Measurements from ENCODE around the gene PADI1.

PADI1 gene

DNA sequence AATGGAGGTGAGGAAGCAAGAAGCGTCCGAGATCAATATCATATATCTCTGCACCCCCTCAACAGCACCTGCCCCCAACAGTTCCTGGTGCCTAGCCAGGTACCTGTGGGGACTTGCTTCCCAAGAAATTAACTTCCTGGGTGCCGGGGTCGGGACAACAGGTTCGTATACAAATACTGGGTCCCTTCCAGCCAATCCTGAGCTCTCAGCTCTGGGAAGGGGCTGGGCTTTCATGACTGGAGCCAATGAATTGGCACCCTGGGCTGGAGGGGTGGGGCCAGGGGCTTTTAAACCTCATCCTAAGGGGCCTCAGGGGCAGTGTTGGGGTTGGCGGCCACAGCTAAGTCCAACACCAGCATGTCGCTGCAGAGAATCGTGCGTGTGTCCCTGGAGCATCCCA lies 43.9 kb downstream of the PADI1 start, which contains the start of gene PADI3:
Gene PADI3 (plus strand): TSS at position 318 of the 400 bp plus-strand sequence. CDS start 40 bp downstream, at position 358.
- H3K4me1 ChIP-seq (ENCODE audit: insufficient read depth, low read length) = no peaks in the 10 kb centered on the region
- no peak within 1 kb of the TSS for H3K9ac ChIP-seq (ENCODE audit: low read depth, low read length)
- no peak within 1 kb of the TSS for H3K4me3 ChIP-seq (ENCODE audit: low read depth in 1 of 2, low read length in 2 of 2)
- TF ChIP-seq, protein P1, sequence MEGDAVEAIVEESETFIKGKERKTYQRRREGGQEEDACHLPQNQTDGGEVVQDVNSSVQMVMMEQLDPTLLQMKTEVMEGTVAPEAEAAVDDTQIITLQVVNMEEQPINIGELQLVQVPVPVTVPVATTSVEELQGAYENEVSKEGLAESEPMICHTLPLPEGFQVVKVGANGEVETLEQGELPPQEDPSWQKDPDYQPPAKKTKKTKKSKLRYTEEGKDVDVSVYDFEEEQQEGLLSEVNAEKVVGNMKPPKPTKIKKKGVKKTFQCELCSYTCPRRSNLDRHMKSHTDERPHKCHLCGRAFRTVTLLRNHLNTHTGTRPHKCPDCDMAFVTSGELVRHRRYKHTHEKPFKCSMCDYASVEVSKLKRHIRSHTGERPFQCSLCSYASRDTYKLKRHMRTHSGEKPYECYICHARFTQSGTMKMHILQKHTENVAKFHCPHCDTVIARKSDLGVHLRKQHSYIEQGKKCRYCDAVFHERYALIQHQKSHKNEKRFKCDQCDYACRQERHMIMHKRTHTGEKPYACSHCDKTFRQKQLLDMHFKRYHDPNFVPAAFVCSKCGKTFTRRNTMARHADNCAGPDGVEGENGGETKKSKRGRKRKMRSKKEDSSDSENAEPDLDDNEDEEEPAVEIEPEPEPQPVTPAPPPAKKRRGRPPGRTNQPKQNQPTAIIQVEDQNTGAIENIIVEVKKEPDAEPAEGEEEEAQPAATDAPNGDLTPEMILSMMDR (IDR thresholded peaks at IDR 0.05; ENCODE audit: borderline replicate concordance, extremely low read depth, low read length, poor library complexity, severe bottlenecking) = no peak
- no peak for TF ChIP-seq EZH2 (IDR thresholded peaks at IDR 0.05; ENCODE audit: borderline replicate concordance, low read depth, low read length, severe bottlenecking)
- H2AFZ ChIP-seq (ENCODE audit: low read depth, low read length) = no peak within 1 kb of the TSS
- ATAC-seq (ENCODE audit: insufficient read depth, low read depth) (no peak), DNase-seq (no peak)
- H3K27me3 ChIP-seq (ENCODE audit: insufficient read depth, low read length, poor library complexity) = peaks cover 47% of the 10 kb centered on the region
- H3K36me3 ChIP-seq (ENCODE audit: insufficient read depth, low read length) = no peaks in the 10 kb centered on the region
- H3K79me2 ChIP-seq (ENCODE audit: insufficient read depth, low read length) = no peaks in the 10 kb centered on the region
- no peaks in the 10 kb centered on the region; the same call in 1 of the 2 replicates for H4K20me1 ChIP-seq (ENCODE audit: insufficient read depth, low read length)
- H3K9me3 ChIP-seq (ENCODE audit: insufficient read depth, low read length, severe bottlenecking) = no peaks in the 10 kb centered on the region
- H3K4me2 ChIP-seq (ENCODE audit: insufficient read depth, low read length) = no peak within 1 kb of the TSS
- no peak within 1 kb of the TSS for H3K27ac ChIP-seq (ENCODE audit: low read length)

DNA sequence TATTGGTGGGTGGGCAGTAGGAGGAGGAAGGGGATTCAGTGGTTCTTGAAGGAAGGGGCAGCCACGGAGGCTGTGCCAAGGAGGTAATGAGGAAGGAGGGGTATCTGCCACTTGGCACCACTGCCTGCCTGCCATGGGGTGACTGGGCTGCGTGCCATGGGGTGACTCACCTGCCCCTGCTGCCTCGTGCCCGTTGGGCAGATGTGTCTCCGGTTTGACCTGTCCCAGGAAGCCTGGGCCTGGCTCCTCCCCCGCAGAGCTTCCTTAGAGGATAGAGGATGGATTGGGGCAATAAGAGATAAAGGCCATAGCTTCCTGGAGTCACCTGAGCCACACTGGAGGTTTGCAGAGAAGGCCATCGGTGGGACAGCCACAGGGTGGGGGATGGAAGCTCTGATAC lies 45.7 kb downstream of the PADI1 start:
- Histone ChIP-seq H3K27me3 (ENCODE audit: insufficient read depth, low read length, poor library complexity) (peaks cover 29% of the 10 kb centered on the region), H4K20me1 (ENCODE audit: insufficient read depth, low read length) (no peaks in the 10 kb centered on the region; the same call in 1 of the 2 replicates), H3K9me3 (ENCODE audit: insufficient read depth, low read length, severe bottlenecking) (no peaks in the 10 kb centered on the region), H3K79me2 (ENCODE audit: insufficient read depth, low read length) (no peaks in the 10 kb centered on the region), H3K4me3 (ENCODE audit: low read depth in 1 of 2, low read length in 2 of 2) (no peak overlapping the region), H2AFZ (ENCODE audit: low read depth, low read length) (no peak overlapping the region), H3K4me2 (ENCODE audit: insufficient read depth, low read length) (no peak overlapping the region), H3K27ac (ENCODE audit: low read length) (no peak overlapping the region), H3K4me1 (ENCODE audit: insufficient read depth, low read length) (no peaks in the 10 kb centered on the region), H3K9ac (ENCODE audit: low read depth, low read length) (no peak overlapping the region), H3K36me3 (ENCODE audit: insufficient read depth, low read length) (no peaks in the 10 kb centered on the region)
- ATAC-seq (ENCODE audit: insufficient read depth, low read depth) = no peak
- no peak for DNase-seq
- TF ChIP-seq, protein P1 (IDR thresholded peaks at IDR 0.05; ENCODE audit: borderline replicate concordance, extremely low read depth, low read length, poor library complexity, severe bottlenecking) = no peak
- no peak for TF ChIP-seq EZH2 (IDR thresholded peaks at IDR 0.05; ENCODE audit: borderline replicate concordance, low read depth, low read length, severe bottlenecking)

DNA sequence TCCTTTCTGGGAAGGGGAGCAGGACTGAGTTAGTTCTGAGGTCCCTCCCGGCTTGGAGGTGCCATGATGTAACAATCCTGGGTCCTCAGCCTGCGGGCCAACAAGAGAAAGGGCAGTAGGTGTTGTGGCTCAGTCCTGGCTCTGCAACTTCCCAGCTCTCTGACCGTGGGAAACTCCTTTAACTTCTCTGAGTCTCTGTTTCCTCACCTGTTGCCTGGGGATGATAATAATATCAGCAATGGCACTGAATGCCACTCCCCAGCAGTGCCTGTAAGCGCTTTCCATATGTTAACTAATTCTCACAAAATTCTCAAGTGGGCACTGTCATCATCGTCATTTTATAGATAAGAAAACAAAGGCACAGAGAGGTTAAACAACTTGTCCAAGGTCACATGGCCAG lies 46.3 kb downstream of the PADI1 start:
- H3K9me3 ChIP-seq (ENCODE audit: insufficient read depth, low read length, severe bottlenecking) = no peaks in the 10 kb centered on the region
- no peaks in the 10 kb centered on the region for H3K36me3 ChIP-seq (ENCODE audit: insufficient read depth, low read length)
- ATAC-seq (ENCODE audit: insufficient read depth, low read depth) (no peak), DNase-seq (no peak)
- H2AFZ ChIP-seq (ENCODE audit: low read depth, low read length) = no peak overlapping the region
- peaks cover 25% of the 10 kb centered on the region for H3K27me3 ChIP-seq (ENCODE audit: insufficient read depth, low read length, poor library complexity)
- H3K79me2 ChIP-seq (ENCODE audit: insufficient read depth, low read length) = no peaks in the 10 kb centered on the region
- H3K4me2 ChIP-seq (ENCODE audit: insufficient read depth, low read length) = no peak overlapping the region
- no peaks in the 10 kb centered on the region for H3K4me1 ChIP-seq (ENCODE audit: insufficient read depth, low read length)
- H3K4me3 ChIP-seq (ENCODE audit: low read depth in 1 of 2, low read length in 2 of 2) = no peak overlapping the region
- TF ChIP-seq, protein P1 (IDR thresholded peaks at IDR 0.05; ENCODE audit: borderline replicate concordance, extremely low read depth, low read length, poor library complexity, severe bottlenecking) = no peak
- H3K27ac ChIP-seq (ENCODE audit: low read length) = no peak overlapping the region
- H3K9ac ChIP-seq (ENCODE audit: low read depth, low read length) = no peak overlapping the region
- no peaks in the 10 kb centered on the region; the same call in 1 of the 2 replicates for H4K20me1 ChIP-seq (ENCODE audit: insufficient read depth, low read length)
